ENCODE measurements around the gene ATP8B4.

The ATP8B4 gene

DNA sequence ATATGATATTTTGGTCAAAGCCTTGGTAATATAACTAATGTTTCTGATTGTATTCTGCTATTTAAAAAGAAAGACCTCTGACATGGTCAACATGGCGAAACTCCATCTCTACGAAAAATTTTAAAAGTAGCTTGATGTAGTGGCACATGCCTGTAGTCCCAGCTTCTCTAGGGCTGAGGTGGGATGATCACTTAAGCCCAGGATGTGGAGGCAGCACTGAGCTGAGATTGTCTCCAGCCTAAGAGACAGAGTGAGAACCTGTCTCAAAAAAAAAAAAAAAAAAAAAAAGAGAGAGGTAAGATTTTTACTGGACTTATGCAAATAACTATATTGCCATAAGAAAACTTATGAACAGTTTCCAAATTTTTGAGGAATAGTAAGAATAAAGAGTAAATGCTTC lies 32.4 kb upstream of the ATP8B4 start:
- no peaks in the 10 kb centered on the region for H3K27me3 ChIP-seq (ENCODE audit: insufficient read depth, low read depth)
- no peak overlapping the region for H3K4me3 ChIP-seq (IDR thresholded peaks at IDR 0.05; ENCODE audit: insufficient read depth, low read depth, low read length)
- TF ChIP-seq, protein P1, sequence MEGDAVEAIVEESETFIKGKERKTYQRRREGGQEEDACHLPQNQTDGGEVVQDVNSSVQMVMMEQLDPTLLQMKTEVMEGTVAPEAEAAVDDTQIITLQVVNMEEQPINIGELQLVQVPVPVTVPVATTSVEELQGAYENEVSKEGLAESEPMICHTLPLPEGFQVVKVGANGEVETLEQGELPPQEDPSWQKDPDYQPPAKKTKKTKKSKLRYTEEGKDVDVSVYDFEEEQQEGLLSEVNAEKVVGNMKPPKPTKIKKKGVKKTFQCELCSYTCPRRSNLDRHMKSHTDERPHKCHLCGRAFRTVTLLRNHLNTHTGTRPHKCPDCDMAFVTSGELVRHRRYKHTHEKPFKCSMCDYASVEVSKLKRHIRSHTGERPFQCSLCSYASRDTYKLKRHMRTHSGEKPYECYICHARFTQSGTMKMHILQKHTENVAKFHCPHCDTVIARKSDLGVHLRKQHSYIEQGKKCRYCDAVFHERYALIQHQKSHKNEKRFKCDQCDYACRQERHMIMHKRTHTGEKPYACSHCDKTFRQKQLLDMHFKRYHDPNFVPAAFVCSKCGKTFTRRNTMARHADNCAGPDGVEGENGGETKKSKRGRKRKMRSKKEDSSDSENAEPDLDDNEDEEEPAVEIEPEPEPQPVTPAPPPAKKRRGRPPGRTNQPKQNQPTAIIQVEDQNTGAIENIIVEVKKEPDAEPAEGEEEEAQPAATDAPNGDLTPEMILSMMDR (conservative IDR thresholded peaks at IDR 0.05; ENCODE audit: low read depth, low read length): no peak

DNA sequence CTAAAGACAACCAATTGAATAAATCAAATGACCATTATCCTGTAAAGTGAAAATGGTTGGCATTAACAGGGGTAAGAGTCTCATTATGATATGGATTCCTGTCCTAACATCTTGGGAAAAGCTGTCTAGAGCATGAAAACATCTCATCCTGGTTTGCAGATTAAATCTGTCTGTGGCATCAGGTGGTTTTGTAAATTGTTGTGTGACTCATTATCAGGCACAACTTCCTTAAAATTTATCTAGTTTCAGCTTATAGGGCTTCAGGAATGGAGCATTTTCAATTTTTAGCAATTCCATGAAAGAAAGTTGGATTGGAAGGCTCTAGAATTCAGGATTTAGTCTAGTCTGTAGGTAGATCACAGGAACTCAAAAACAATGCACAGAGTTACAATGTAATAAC lies 31.8 kb upstream of the ATP8B4 start:
- H3K27me3 ChIP-seq (ENCODE audit: insufficient read depth, low read depth): no peaks in the 10 kb centered on the region
- H3K27ac ChIP-seq: no peak overlapping the region
- no peaks in the 10 kb centered on the region for H4K20me1 ChIP-seq (ENCODE audit: insufficient read depth)
- TF ChIP-seq, protein P1 (conservative IDR thresholded peaks at IDR 0.05; ENCODE audit: low read depth, low read length): no peak
- no peak overlapping the region for H3K4me2 ChIP-seq
- no peaks in the 10 kb centered on the region for H3K79me2 ChIP-seq (ENCODE audit: insufficient read depth, low read depth)
- no peaks in the 10 kb centered on the region for H3K4me1 ChIP-seq (ENCODE audit: low read depth, poor library complexity, severe bottlenecking)
- no peaks in the 10 kb centered on the region for H3K36me3 ChIP-seq (ENCODE audit: insufficient read depth)
- H3K4me3 ChIP-seq (IDR thresholded peaks at IDR 0.05; ENCODE audit: insufficient read depth, low read depth, low read length): no peak overlapping the region
- H3K9ac ChIP-seq: no peak overlapping the region
- no peak overlapping the region for H2AFZ ChIP-seq (ENCODE audit: low read depth)

More for the DNA sequence above, 32.4 kb upstream of the ATP8B4 start:
- Histone ChIP-seq H3K79me2 (ENCODE audit: insufficient read depth, low read depth) (no peaks in the 10 kb centered on the region), H4K20me1 (ENCODE audit: insufficient read depth) (no peaks in the 10 kb centered on the region), H3K9ac (no peak overlapping the region), H2AFZ (ENCODE audit: low read depth) (no peak overlapping the region), H3K4me2 (no peak overlapping the region), H3K27ac (no peak overlapping the region), H3K4me1 (ENCODE audit: low read depth, poor library complexity, severe bottlenecking) (no peaks in the 10 kb centered on the region), H3K36me3 (ENCODE audit: insufficient read depth) (no peaks in the 10 kb centered on the region)

DNA sequence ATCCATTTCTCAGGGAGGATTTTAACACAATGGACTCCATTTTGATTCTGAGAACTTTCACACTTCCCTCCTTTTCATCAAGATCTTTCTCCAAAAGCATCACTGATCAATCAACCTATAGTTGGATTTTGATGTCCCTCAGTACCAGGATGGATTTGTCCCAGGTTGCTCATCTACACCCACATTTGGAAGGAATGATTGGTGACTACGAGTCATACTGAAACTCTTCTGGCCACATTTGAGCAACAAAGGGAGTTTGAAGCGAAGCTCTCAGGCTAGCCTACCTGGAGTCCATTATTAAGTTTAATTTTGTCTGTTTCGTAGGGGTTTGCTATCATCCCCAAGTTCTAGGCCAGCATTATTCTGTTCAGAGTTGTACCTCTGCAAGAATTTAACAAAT lies 31.3 kb upstream of the ATP8B4 start:
- TF ChIP-seq, protein P1 (conservative IDR thresholded peaks at IDR 0.05; ENCODE audit: low read depth, low read length): no peak
- no peaks in the 10 kb centered on the region for H3K36me3 ChIP-seq (ENCODE audit: insufficient read depth)
- H3K27me3 ChIP-seq (ENCODE audit: insufficient read depth, low read depth): no peaks in the 10 kb centered on the region
- H3K9ac ChIP-seq: no peak overlapping the region
- no peaks in the 10 kb centered on the region for H3K79me2 ChIP-seq (ENCODE audit: insufficient read depth, low read depth)
- H2AFZ ChIP-seq (ENCODE audit: low read depth): no peak overlapping the region
- no peak overlapping the region for H3K4me2 ChIP-seq
- no peaks in the 10 kb centered on the region for H4K20me1 ChIP-seq (ENCODE audit: insufficient read depth)
- no peak overlapping the region for H3K27ac ChIP-seq
- H3K4me3 ChIP-seq (IDR thresholded peaks at IDR 0.05; ENCODE audit: insufficient read depth, low read depth, low read length): no peak overlapping the region
- H3K4me1 ChIP-seq (ENCODE audit: low read depth, poor library complexity, severe bottlenecking): no peaks in the 10 kb centered on the region

DNA sequence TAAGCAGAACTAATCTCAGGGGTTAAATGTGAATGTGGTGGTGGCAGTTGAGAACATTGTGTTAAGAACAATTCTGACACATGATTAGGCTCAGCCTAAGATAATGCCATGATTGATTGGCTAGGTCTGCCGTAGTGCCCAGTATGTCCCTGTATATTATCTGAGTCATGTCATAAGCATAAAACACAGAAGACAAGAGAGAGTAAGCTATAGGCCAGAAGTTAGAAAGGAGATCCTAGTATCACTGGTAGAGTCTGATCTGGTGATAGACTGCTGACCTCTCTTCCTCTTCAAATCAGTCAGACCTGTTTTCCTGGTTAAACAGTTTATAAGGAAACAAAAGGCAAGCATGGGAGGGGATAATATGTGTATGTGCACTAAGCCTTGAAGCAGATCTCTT lies 30.1 kb upstream of the ATP8B4 start:
- Histone ChIP-seq H3K36me3 (ENCODE audit: insufficient read depth) (no peaks in the 10 kb centered on the region), H3K4me1 (ENCODE audit: low read depth, poor library complexity, severe bottlenecking) (no peaks in the 10 kb centered on the region), H3K9ac (no peak overlapping the region), H3K4me2 (no peak overlapping the region), H3K4me3 (IDR thresholded peaks at IDR 0.05; ENCODE audit: insufficient read depth, low read depth, low read length) (no peak overlapping the region), H4K20me1 (ENCODE audit: insufficient read depth) (no peaks in the 10 kb centered on the region), H3K79me2 (ENCODE audit: insufficient read depth, low read depth) (no peaks in the 10 kb centered on the region), H3K27ac (no peak overlapping the region), H2AFZ (ENCODE audit: low read depth) (no peak overlapping the region), H3K27me3 (ENCODE audit: insufficient read depth, low read depth) (no peaks in the 10 kb centered on the region)
- TF ChIP-seq, protein P1 (conservative IDR thresholded peaks at IDR 0.05; ENCODE audit: low read depth, low read length): no peak

Data from KMS-11 (cell line).